C4-2B (cell line): ENCODE data around the gene CC2D2B.
"Not testable (repeated sequence)": the region's sequence is repeated elsewhere in the genome, so short reads cannot be mapped to it uniquely, and the experiment has no call there.

Experiments
- H3K27ac ChIP-seq: fragments of 450-650 bp; 2 replicates; pipeline ENCODE4 v1.5.1; 2017
- CTCF ChIP-seq: fragments of 450-650 bp; conservative IDR thresholded peaks from 2 replicates; pipeline ENCODE4 v1.5.1; 2017; ENCODE audit warnings: mild to moderate bottlenecking
- ZFX ChIP-seq: fragments of 450-650 bp; IDR thresholded peaks from 2 replicates; pipeline ENCODE4 v1.6.1; 2017

The CC2D2B gene

DNA sequence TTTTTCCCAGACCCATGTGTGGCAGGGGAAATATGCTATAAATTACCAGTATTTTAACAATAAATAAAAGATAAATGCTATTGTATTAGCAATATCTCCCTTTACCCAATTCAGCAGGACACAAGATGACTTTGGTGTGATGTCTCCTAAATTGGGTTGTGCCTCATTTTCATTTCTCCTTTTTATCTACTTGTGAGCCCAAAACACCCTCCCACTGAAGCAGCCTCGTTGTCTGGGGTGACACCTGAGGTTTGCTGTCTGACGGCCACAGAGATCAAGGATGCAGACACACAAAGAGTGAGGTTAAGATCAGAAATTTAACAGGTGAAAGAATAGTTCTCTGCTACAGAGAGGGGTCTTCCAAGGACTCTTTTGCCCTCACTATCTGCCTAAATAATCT is 27.1 kb upstream of the CC2D2B start:
- H3K27ac ChIP-seq = no peak overlapping the region
- TF ChIP-seq ZFX (no peak), CTCF (no peak)

DNA sequence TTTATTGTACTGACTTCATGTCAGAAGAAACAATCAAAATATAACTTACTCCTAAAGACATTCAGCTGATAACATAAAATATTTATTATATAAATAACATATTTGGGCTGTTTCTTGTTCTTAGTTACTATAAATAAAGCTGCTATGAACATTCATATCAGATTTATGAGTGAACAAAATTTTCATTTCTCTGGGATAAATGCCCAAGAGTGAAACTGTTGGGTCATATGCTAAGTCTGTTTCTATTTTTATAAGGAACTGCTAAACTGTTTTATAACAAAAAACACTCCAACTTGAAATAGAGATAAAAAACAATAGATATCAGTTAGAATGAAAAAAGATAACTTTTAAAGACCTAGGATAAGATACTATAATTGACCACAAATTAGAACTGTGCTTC is 26.5 kb upstream of the CC2D2B start:
- TF ChIP-seq CTCF (no peak), ZFX (no peak)
- H3K27ac ChIP-seq = no peak overlapping the region

DNA sequence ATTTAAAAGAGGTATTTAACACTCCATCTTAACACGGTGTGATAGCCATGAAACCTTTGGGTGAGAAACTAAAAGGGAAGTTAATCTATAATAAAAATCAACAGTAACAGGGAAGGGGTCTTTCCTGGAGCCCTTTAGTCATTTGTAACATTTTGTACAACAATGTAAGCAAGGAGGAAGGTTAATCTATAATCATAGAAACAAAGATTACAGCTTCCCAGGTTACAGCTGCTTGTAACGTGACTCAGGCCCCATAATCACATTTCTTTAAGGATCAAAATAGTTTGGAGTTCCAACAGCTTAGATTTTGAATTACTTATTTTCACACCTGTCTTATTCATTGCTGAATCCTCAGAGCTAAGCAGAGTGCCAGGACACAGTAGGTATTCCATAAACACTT is 17.9 kb upstream of the CC2D2B start:
- no peak for TF ChIP-seq CTCF
- no peak overlapping the region for H3K27ac ChIP-seq

- no peak overlapping the region for H3K27ac ChIP-seq
- TF ChIP-seq CTCF (no peak), ZFX (no peak)
Measured at GRCh38 chr10:95896071-95896850, 11.5 kb upstream of the CC2D2B start.

DNA sequence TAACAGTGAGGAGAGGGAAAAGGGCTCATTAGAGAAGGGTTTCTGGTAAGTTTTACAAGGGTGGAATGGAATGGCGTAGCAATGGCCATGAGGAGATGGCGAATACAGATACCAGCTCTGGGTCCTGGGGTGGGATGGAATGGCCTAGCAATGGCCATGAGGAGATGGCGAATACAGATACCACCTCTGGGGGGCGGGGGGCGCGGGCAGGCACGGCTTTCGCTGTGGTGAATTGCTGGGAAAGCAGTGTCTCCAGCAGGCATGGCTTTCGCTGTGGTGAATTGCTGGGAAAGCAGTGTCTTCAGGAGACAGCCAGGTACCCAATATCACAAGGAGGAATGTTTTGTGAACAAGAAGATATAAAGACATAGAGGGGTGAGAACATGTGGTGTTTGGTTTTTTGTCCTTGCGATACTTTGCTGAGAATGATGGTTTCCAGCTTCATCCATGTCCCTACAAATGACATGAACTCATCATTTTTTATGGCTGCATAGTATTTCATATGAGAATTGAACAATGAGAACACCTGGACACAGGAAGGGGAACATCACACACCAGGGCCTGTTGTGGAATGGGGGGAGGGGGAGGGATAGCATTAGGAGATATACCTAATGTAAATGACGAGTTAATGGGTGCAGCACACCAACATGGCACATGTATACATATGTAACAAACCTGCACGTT is 1.7 kb upstream of the CC2D2B start:
- not testable (repeated sequence) for H3K27ac ChIP-seq

- no peak for TF ChIP-seq ZFX
- TF ChIP-seq CTCF = peak; percentile 49
Measured at GRCh38 chr10:95906677-95907455, 909 bp upstream of the CC2D2B start.

DNA sequence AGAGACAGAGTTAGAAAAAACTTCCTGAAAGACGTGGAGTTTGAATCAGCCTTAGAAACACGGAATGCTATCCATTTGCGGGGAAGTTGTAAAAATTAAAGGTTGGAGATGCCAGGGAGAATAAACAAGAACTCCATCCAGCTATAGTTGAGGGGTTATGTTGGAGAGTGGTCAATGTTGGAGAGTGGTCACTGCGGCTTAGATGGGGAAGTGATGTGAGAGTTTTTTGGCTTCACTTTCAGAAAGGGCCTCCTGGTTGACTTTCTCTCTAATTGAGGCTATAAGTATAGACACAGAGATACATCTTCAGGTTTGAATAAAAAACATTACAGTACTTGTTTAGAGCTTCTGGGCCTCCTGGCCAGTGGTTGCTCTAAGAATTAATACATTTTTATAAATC is 675 bp downstream of the CC2D2B start:
- H3K27ac ChIP-seq = no peak overlapping the region
- no peak for TF ChIP-seq CTCF

More at GRCh38 chr10:95906677-95907455, 909 bp upstream of the CC2D2B start:
- H3K27ac ChIP-seq = peak overlapping the region; percentile 76
